H9 (cell line): Measurements from ENCODE around the gene ANKRD27. TPM values are rescaled to one million over a fixed set of nuclear protein-coding genes. Genes with fewer than 3 reads are reported as not detected.

ENCODE experiments used
- DNase-seq: peaks from one replicate; pipeline ENCODE4 v3.0.0-alpha.2; 2017
- H2AFZ ChIP-seq: one replicate; pipeline ENCODE4 v1.6.1; 2013; ENCODE audit warnings: mild to moderate bottlenecking, low read length, control low read depth, moderate library complexity
- H2AK5ac ChIP-seq: 2 replicates; pipeline ENCODE4 v1.6.1; 2013; ENCODE audit warnings: low read length, control low read depth, mixed read lengths; ENCODE audit not compliant: insufficient read length
- H2BK120ac ChIP-seq: one replicate; pipeline ENCODE4 v1.6.1; 2013; ENCODE audit warnings: low read depth, mild to moderate bottlenecking, low read length, control low read depth, inconsistent platforms; ENCODE audit not compliant: poor library complexity, severe bottlenecking
- H2BK12ac ChIP-seq: 2 replicates; pipeline ENCODE4 v1.6.1; 2013; ENCODE audit warnings: low read length, control low read depth, mixed read lengths, low read depth; ENCODE audit not compliant: insufficient read length
- H2BK15ac ChIP-seq: 2 replicates; pipeline ENCODE4 v1.6.1; 2013; ENCODE audit warnings: low read depth, low read length, control low read depth
- H2BK20ac ChIP-seq: one replicate; pipeline ENCODE4 v1.6.1; 2013; ENCODE audit warnings: low read depth, mild to moderate bottlenecking, low read length, control low read depth, inconsistent platforms; ENCODE audit not compliant: poor library complexity, severe bottlenecking
- H2BK5ac ChIP-seq: 2 replicates; pipeline ENCODE4 v1.6.1; 2013; ENCODE audit warnings: low read length, control low read depth, mixed read lengths; ENCODE audit not compliant: insufficient read length
- H3K14ac ChIP-seq: 2 replicates; pipeline ENCODE4 v1.6.1; 2013; ENCODE audit warnings: low read length, control low read depth; ENCODE audit not compliant: insufficient read depth
- H3K18ac ChIP-seq: 2 replicates; pipeline ENCODE4 v1.6.1; 2013; ENCODE audit warnings: low read depth, mild to moderate bottlenecking, mixed read lengths, low read length, control low read depth; ENCODE audit not compliant: insufficient read length
- H3K23ac ChIP-seq: 2 replicates; pipeline ENCODE4 v1.6.1; 2013; ENCODE audit warnings: low read length, control low read depth, mixed read lengths, low read depth; ENCODE audit not compliant: insufficient read length
- H3K23me2 ChIP-seq: 2 replicates; pipeline ENCODE4 v1.6.1; 2013; ENCODE audit warnings: low read depth, mild to moderate bottlenecking, mixed read lengths, low read length, control low read depth; ENCODE audit not compliant: insufficient read length, poor library complexity, severe bottlenecking
- H3K27ac ChIP-seq: 2 replicates; pipeline ENCODE4 v1.5.1; 2013; ENCODE audit warnings: low read length, control low read depth, mixed read lengths, low read depth; ENCODE audit not compliant: insufficient read length
- H3K27me3 ChIP-seq: 2 replicates; pipeline ENCODE4 v1.6.1; 2013; ENCODE audit warnings: low read length, control low read depth, inconsistent platforms; ENCODE audit not compliant: insufficient read depth
- H3K4ac ChIP-seq: 2 replicates; pipeline ENCODE4 v1.6.1; 2013; ENCODE audit warnings: low read depth, mild to moderate bottlenecking, control low read depth, inconsistent platforms, low read length, moderate library complexity
- H3K4me1 ChIP-seq: 2 replicates; pipeline ENCODE4 v1.6.1; 2013; ENCODE audit warnings: low read length, control low read depth, inconsistent platforms; ENCODE audit not compliant: insufficient read depth
- H3K4me2 ChIP-seq: 2 replicates; pipeline ENCODE4 v1.6.1; 2013; ENCODE audit warnings: low read length, control low read depth, mixed read lengths; ENCODE audit not compliant: insufficient read length, insufficient read depth
- H3K56ac ChIP-seq: 2 replicates; pipeline ENCODE4 v1.6.1; 2013; ENCODE audit warnings: low read depth, mild to moderate bottlenecking, mixed read lengths, low read length, control low read depth; ENCODE audit not compliant: insufficient read length
- H3K79me1 ChIP-seq: 2 replicates; pipeline ENCODE4 v1.6.1; 2013; ENCODE audit warnings: low read depth, mild to moderate bottlenecking, moderate library complexity, low read length, control low read depth, inconsistent platforms; ENCODE audit not compliant: insufficient read depth, poor library complexity, severe bottlenecking
- H3K79me2 ChIP-seq: 2 replicates; pipeline ENCODE4 v1.6.1; 2013; ENCODE audit warnings: low read length, control low read depth, inconsistent platforms; ENCODE audit not compliant: insufficient read depth
- H3K9ac ChIP-seq: 2 replicates; pipeline ENCODE4 v1.6.1; 2013; ENCODE audit warnings: low read length, control low read depth, mixed read lengths; ENCODE audit not compliant: insufficient read length; ENCODE audit errors: extremely low read depth
- H3K9me3 ChIP-seq: one replicate; pipeline ENCODE4 v1.6.1; 2013; ENCODE audit warnings: low read depth, low read length, inconsistent platforms; ENCODE audit not compliant: control insufficient read depth
- H3T11ph ChIP-seq: one replicate; pipeline ENCODE4 v1.6.1; 2013; ENCODE audit warnings: mild to moderate bottlenecking, low read length, control low read depth, inconsistent platforms
- H4K20me1 ChIP-seq: one replicate; pipeline ENCODE4 v1.6.1; 2013; ENCODE audit not compliant: control insufficient read depth, insufficient read length, insufficient read depth
- H4K5ac ChIP-seq: 2 replicates; pipeline ENCODE4 v1.6.1; 2013; ENCODE audit warnings: low read depth, mild to moderate bottlenecking, mixed read lengths, low read length, control low read depth; ENCODE audit not compliant: insufficient read length
- H4K8ac ChIP-seq: replicated peaks from 2 replicates; pipeline ENCODE4 v1.6.1; 2013; ENCODE audit warnings: low read length, control low read depth, mixed read lengths, low read depth; ENCODE audit not compliant: insufficient read length
- H4K91ac ChIP-seq: 2 replicates; pipeline ENCODE4 v1.6.1; 2013; ENCODE audit warnings: low read depth, mild to moderate bottlenecking, moderate library complexity, mixed read lengths, low read length, control low read depth; ENCODE audit not compliant: insufficient read length
- H3K27ac Mint-ChIP-seq, 3 experiments: 2 replicates in 2 of 3; 3 replicates in 1 of 3; pipeline ENCODE4 v1.8.0; 2020 to 2021; ENCODE audit warnings: mixed read lengths in 3 of 3, mild to moderate bottlenecking in 1 of 3, moderate library complexity in 1 of 3
- H3K27me3 Mint-ChIP-seq: 2 replicates; pipeline ENCODE4 v1.8.0; 2021; ENCODE audit warnings: low read depth, mild to moderate bottlenecking, moderate library complexity, mixed read lengths
- H3K36me3 Mint-ChIP-seq, 3 experiments: 2 replicates in 2 of 3; 3 replicates in 1 of 3; pipeline ENCODE4 v1.8.0; 2020 to 2021; ENCODE audit warnings: low read depth in 3 of 3, mixed read lengths in 3 of 3; ENCODE audit not compliant: insufficient read depth in 1 of 3
- H3K4me1 Mint-ChIP-seq, 2 experiments: 2 replicates each; pipeline ENCODE4 v1.8.0; 2020; ENCODE audit warnings: mixed read lengths in 2 of 2
- H3K4me3 Mint-ChIP-seq, 2 experiments: 2 replicates in 1 of 2; 3 replicates in 1 of 2; pipeline ENCODE4 v1.8.0; 2020 to 2021; ENCODE audit warnings: mild to moderate bottlenecking in 2 of 2, mixed read lengths in 2 of 2, moderate library complexity in 1 of 2
- H3K9me3 Mint-ChIP-seq, 2 experiments: 2 replicates in 1 of 2; 3 replicates in 1 of 2; pipeline ENCODE4 v1.8.0; 2020; ENCODE audit warnings: mild to moderate bottlenecking in 2 of 2, mixed read lengths in 2 of 2, moderate library complexity in 1 of 2
- WGBS: extraction: QIAGEN DNeasy Blood & Tissue Kit; methylation state at CpG from one replicate; pipeline ENCODE4 v1.1.7; 2013; ENCODE audit warnings: missing lambda C conversion rate, low lambda C conversion rate, mixed read lengths; ENCODE audit not compliant: insufficient read length; ENCODE audit errors: extremely low coverage; 5-methylcytosine and 5-hydroxymethylcytosine counted together
- total RNA-seq: library from RNA; stranded (reverse); gene quantifications from 2 replicates; pipeline ENCODE4 v1.2.1, GENCODE V29; 2021
- TF ChIP-seq, protein P1 (sequence below): fragments of 200-600 bp; sonication (generic); conservative IDR thresholded peaks from 3 replicates; pipeline ENCODE4 v1.8.0; 2021; ENCODE audit warnings: antibody characterized with exemption, mild to moderate bottlenecking

Gene ANKRD27
- total RNA-seq, 1 experiment from 2014 or later = 40.7 TPM

GRCh38 chr19:32605544-32605943 is 69.4 kb downstream of the ANKRD27 start:
- Histone ChIP-seq H2BK12ac (no peak overlapping the region), H2AFZ (no peak overlapping the region), H3K14ac (no peak overlapping the region), H2BK20ac (no peak overlapping the region), H4K91ac (no peak overlapping the region), H3K9ac (no peak overlapping the region), H3K4me2 (no peak overlapping the region), H3K79me2 (no peaks in the 10 kb centered on the region), H3K4me1 (no peaks in the 10 kb centered on the region), H3K4ac (no peak overlapping the region), H3K27me3 (no peaks in the 10 kb centered on the region), H3K79me1 (no peaks in the 10 kb centered on the region), H3K9me3 (no peaks in the 10 kb centered on the region), H3K23me2 (no peaks in the 10 kb centered on the region), H3K23ac (no peak overlapping the region), H4K8ac (no peak overlapping the region), H2BK120ac (no peak overlapping the region), H4K5ac (no peak overlapping the region), H3K27ac (no peak overlapping the region), H2AK5ac (no peak overlapping the region), H3T11ph (no peak overlapping the region), H2BK15ac (no peak overlapping the region), H2BK5ac (no peak overlapping the region), H3K56ac (no peak overlapping the region), H4K20me1 (no peaks in the 10 kb centered on the region), H3K18ac (no peak overlapping the region)
- no peaks in the 10 kb centered on the region for H3K9me3 Mint-ChIP-seq
- TF ChIP-seq, protein P1, sequence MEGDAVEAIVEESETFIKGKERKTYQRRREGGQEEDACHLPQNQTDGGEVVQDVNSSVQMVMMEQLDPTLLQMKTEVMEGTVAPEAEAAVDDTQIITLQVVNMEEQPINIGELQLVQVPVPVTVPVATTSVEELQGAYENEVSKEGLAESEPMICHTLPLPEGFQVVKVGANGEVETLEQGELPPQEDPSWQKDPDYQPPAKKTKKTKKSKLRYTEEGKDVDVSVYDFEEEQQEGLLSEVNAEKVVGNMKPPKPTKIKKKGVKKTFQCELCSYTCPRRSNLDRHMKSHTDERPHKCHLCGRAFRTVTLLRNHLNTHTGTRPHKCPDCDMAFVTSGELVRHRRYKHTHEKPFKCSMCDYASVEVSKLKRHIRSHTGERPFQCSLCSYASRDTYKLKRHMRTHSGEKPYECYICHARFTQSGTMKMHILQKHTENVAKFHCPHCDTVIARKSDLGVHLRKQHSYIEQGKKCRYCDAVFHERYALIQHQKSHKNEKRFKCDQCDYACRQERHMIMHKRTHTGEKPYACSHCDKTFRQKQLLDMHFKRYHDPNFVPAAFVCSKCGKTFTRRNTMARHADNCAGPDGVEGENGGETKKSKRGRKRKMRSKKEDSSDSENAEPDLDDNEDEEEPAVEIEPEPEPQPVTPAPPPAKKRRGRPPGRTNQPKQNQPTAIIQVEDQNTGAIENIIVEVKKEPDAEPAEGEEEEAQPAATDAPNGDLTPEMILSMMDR = no peak
- WGBS = no CpG with 5 or more reads among the region's 21 CpGs
- no peak for DNase-seq
- H3K4me3 Mint-ChIP-seq = no peak overlapping the region
- no peaks in the 10 kb centered on the region for H3K27me3 Mint-ChIP-seq
- H3K27ac Mint-ChIP-seq = no peak overlapping the region
- peaks cover 26 to 64% (median 52%) of the 10 kb centered on the region in 3 experiments; a peak in 6 of 7 replicates for H3K36me3 Mint-ChIP-seq
- no peaks in the 10 kb centered on the region for H3K4me1 Mint-ChIP-seq
